Measurements from ENCODE around the gene MBP.

MBP gene

DNA sequence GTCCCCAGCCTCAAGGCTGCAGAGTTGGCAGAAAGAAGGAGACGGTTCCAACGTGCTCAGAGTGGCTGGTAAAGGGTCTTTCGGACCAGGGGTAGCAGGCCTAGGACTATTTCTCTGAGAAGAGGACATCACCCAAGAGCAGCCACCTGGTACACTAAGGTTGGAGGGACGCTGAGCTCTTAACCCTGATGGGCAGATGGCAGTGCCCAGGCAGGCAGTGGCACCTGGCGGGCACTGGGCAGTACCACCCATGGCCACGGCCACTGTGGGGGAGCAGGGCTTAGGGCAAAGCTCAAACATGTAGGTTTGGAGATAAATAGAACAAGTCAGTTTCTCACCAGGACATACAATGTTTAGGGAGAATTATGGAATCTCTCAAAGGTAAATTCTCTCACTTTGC, 53.5 kb downstream of the MBP start:
- no peak for DNase-seq

DNA sequence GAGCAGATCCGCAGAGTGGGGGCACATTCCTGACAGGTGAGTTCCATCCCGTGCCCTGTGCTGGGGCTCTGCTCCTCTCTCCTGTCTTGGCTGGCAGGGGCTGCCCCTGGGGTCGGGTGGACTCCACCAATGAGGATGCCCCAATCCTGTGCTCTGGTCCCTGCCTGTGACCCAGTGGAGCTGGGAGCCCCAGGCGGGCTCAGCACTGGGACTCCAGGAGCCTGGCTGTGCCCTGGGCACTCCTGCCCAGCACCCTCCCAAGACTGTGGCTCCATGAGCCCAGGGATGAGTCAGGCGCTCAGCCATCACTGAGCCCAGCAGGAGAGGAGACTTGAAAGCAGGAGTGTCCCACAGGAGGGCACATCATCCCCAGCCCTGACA, 53.9 kb downstream of the MBP start:
- DNase-seq: no peak

DNA sequence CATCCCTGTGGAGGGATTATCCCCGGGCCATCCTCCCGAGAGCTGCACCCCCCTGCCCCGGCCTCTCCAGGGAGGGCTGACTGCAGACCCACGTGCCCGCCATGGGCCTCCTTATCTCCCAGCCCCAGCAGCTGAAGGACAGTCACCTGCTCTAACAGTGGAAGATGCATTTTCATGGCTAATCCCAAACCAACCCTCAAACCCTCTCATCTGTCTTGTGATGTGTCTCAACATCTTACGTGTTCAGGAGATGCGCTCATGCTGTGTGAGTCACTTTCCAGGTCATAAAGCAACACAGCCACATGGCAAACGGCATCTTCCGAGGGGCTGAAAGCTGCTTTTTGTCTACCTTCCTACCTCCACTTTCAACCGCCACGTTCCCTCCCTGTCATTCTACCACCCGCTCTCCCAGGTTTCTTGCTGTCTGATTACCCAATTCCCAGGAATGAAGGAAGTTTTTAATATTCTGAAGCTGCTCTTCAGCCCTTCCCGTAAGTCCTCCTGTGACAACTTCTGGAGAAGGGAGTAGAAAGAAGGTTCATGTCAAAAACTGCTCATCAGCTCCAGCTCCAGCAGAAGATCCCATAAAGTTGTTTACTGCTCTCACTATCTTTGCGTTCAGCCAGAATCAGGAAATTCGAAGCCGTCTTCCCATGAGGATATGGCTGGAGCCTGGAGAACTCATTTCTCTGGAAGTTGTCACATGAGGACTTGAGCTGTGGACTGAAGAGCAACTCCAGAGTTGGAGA, 54.5 kb downstream of the MBP start:
- DNase-seq: no peak

DNA sequence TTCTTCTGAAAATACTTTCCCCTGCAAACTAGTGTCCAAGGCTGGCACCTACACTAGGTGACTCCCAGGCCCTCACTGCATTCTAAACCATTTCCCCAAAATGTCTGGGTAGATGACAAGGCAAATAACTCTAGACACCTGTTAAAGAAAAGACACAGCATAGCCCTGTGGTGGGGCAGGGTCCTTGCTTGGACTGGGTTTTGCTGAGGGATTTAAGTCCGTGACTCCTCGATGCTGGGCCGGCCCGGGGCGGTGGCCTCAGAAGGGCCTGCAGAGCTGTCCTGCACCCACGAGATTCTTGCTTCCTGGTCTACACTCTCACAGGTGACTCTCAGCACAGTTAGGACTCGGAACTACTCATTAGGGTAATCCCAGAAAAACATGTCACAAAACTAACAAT, 55.2 kb downstream of the MBP start:
- no peak for DNase-seq

DNA sequence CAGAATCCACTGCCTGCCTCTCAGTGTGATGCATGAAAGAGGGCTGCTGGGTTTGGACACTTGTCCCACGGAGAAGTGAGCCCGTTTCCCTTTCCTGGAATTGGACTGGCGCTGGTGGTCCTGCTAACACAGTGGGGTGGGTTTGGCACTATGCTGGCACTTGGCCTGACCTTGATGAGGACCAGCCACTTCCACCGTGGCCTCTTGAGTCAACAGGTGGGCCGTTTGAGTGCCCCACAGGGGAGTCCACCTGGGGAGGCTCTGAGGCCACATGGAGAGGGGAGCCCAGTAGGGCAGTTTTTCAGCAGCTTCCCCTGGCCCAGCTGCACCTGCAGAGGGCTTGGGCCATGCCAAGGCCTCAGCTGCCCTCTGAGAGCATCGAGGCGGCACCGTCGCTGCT, 56.5 kb downstream of the MBP start:
- no peak for DNase-seq

DNA sequence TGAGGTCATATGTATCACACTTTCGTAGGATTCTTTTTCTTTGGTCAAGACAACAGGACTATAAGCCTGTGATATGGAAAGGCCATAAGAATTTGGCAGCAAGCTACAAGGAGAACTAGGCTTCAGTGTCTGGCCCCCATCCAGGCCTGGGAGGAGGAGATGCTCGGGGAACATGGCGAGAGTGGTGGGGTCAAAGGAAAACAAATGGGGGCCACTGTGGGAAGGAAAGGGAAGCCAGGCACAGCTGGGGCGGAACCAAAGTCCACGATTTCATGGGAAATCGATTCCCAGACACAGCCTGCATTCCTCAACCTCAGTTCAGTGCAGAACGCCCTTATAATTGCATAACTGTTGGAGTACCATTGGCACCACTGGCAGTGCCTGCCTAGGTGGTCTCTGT, 58.2 kb downstream of the MBP start:
- DNase-seq: no peak

DNA sequence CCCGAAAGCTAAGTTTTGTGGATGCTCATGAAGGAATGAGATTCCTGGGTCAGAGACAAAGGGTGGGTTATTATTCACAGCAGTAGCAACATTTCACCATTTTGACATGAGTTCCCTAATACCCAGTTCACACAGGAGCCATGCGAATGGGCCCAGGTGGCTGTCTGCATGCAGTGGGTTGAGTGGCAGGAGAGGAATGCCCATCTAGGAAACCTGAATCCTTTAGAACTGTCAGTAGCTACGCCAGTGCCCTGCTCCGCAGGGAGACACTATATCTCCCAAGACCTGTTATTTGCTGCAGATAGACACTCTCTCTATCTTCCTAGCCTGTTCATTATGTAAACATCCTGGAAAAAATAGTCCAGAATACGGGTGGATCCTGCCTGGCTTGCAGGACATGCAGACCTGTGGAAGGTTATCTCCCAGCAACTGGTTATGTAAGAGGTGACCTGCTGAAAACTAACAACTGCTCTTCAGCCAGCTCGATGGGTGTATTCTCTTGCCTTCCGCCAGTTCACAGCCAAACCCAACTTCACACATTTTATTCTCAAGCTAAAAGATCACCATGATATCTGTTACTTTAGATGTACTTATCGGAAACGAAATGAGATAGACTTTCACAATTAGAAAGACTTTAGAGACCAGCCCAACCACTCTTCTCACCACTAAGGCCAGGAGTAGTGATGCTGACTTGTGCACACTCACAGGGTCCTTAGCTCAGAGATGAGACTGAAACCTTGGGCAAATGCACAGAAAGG, 59.1 kb downstream of the MBP start:
- no peak for DNase-seq

DNA sequence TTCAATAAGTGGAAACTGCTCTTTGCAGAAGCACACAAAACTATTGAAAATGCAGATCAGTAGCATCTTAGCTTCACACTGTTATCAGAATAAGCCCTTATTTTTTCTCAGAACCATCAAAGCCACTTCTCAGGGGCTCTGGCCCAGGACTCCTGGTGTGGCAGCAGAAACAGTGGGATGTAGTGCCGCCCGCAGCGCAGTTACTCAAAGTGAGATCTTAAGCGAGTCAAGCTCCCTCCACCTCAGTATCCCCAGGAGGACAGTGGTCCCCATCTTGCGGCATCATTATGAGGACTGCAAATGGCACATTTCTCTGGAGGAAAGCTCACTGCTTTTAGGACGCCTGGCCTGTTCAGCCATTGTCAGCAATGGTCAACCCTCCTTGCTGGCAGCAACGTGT, 60.0 kb downstream of the MBP start:
- no peak for DNase-seq

DNA sequence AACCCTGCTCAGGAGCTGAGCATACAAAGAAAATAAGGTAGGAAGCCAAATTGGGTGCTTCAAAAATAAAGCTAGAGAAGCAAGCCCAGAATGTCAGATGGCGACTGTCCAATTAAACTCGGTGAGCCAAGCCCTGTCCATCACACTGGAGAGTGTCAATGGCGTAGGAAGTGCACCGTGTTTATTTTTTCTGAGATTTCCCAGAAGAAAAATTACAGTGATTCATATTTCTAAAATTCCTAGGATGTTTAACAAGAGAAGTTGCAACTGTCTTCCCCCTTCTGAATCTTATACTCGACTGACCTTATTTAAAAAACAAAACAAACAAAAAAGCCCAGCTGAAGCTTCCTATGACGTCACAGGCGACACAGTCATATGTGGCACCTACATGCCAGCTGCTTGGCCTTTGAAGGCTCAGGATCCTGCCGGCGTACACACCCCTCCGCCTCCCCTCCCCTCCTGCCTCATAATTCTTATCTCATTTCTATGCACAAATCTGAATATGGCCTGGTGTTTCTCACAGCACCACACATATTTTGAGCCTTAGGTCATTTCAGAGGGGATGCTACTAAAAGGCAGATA, 60.8 kb downstream of the MBP start:
- no peak for DNase-seq

DNA sequence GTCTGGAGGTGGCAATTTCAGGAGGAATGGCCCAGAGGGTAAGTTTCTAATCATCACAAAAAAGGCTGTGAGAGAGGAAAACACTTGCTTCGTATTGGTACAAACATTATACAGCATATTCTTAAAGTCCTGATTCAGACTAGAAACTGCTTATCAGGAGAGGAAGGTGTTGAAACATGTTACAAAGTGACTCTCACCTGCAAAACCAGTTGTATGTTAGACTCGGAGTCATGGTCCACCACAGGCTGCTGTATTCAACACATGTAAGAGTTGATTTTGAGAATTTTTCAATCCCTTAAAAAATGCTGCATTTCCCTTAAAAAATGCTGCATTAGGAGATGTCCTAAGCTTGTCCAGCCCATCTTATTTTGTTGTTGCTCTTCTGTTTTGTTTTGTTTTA, 61.5 kb downstream of the MBP start:
- DNase-seq: no peak

DNA sequence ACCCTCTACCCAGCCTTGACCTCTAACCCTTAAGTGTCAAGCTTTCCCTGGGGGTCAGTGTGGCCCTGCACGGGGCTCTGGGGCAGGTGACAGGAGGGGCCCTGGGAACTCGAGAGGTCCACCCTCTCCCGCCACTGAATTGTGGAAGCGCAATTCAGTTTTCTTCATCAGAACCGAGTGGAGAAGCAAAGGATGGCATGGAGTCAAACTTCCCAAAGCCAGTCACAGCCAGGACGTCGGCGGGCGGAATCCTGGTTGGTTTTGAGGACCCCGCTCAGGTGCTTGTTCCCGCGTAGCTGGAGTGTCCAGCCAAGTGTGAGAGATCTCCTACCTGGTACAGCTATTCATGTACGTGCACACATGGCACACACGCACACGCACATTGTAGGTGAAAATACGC, 62.0 kb downstream of the MBP start:
- DNase-seq: no peak

DNA sequence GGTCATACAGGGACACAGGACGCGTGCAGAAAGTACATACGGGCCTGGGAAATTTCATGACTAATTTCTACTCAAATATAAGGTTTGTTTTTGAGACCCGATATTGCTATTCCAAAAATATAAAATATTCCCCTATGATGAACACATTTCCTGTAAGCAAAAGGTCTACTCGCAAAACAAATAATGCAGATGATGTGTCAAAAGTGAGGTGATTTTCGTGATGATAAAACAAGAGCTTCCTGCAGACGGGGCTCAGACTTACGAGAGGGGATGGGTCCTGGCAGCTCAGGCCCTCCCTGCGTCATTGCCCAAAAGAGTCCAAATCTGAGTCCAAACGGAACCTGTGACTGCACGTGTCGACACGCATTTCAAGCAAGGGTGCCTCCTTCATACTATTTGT, 62.7 kb downstream of the MBP start:
- DNase-seq: no peak

DNA sequence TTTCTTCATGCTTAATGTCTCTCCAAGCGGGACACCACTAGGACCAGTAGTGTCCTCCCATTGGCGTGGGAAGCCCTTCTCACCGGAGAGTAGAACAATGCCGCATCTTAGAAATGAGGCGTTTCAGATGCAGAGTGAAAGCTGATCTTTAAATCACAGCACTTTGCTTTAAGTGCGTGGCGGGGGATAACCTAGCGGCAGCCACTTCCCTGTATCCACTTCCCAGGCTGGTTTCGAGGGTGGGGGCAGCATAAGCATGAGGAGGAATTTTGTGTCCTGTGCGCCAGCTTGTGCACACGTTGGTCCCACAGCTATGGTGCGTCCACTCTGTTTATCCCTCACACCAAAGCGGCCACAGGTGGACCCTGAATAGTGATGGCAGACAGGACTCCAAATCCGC, 63.1 kb downstream of the MBP start:
- DNase-seq: no peak

DNA sequence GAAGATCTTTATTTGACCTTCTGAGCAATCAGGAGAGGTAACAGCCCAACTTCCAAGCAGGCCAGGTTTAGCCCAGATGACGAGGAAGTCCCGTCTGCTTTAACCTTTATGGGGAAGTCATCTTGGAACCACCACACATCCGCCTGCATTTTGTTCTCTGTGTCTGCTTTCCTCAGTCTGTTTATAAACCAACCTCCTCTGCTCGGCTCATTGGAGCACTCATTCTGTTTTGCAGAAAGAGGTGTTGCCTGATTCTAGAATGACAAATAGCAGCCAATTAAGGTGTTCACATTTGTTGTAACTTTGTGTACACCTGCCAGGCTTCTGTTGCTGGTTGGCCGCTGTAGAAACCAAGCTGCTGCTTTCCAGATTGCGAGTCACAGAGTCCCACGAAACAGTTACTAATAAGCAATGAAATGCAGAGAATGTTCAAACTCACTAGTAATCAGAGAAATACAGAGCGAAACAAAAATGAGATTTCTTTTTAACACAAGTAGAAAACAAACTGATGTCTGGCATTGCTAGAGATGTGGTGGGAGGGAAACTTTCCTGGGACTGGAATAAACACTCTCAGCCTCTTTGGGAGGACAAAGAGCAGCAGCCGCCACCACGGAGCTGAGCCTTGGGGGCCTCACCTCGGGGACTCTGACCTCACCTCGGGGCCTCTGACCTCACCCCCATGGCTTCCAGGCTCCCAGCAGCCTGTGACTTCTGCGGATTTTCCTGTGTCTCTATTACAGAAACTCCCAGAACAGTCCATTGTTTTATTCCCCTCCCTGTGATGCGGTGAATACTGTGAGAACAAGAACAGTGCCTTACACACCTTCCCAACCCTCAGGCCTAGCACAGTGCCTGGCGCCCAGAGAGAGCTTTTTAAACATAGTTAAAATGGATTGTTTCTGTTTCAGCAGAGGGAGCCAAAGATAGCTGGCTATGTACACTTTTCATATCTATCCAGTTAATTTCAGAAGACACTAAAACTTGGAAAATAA, 64.0 kb downstream of the MBP start:
- DNase-seq: no peak

DNA sequence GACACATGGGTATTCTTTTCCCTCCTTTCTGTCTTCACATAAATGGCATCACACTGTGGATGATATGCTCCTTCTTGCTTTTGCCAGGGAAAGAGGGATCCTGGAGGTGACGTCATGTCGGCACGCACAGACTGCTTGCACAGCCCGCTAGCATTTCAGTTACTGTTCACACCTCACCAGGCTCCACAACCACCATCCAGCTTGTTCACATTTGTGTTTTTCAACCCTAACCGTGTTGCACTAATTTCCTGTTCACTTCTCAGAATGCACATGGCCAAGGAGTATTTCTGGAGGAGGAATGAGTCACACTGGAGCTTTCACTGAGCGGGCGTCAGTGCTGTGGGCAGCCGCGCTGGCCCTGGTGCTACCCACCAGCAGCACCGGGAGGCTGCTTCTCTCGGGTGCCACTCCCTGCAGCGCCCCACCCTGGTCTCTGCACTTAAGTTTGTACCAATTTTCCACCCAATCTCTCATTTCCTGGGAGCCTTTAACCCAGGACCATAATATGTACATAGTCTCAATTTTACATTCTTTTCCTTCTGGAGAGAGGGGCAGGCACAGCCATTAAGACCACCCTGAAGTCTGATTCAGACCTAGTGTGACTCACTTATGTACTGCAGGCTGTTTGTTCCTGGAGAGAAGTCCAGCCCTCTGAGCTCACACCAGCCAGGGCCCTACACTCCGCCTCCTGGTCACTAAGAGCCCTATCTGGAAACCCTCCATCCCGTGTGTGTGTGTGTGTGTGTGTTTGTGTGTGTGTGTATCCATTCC, 65.1 kb downstream of the MBP start:
- DNase-seq: peak; percentile 66

DNA sequence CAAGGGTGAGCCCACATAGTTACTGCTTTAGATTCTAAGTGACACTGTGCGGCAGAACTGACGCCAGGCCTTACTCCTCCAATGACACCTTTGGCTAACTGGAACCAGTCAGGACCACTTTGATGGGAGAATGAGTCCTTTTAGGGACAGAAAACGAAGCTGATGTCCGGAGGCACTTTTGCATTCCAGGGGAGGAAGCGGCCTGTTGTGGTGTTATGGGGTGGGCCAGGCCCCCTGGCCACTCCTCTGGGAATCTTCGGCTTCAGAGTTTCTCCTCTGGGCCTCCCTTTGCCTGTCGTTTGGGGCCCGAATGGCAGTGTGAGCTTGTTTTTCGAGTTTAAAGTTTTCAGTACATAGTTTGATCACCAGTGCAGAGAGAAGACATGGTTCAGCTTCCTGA, 65.9 kb downstream of the MBP start:
- no peak for DNase-seq

DNA sequence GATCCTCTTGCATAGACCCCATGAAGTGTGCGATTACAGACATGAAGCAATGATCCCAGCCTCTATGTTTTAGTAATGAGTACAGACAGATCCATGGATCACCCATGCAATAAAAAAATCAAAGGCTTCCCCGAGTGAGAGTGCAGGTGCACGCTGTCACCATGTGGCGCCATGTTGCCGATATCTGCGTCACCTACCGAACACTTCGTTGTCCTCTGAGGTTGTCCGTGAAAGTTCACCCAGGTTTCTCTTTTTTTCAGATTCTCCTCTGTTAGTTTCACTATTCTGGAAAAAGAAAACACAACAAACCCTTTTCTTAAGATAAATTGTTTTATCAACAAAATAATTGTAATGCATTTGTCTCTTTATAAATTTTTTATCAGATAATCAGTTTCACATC, 66.5 kb downstream of the MBP start:
- no peak for DNase-seq

DNA sequence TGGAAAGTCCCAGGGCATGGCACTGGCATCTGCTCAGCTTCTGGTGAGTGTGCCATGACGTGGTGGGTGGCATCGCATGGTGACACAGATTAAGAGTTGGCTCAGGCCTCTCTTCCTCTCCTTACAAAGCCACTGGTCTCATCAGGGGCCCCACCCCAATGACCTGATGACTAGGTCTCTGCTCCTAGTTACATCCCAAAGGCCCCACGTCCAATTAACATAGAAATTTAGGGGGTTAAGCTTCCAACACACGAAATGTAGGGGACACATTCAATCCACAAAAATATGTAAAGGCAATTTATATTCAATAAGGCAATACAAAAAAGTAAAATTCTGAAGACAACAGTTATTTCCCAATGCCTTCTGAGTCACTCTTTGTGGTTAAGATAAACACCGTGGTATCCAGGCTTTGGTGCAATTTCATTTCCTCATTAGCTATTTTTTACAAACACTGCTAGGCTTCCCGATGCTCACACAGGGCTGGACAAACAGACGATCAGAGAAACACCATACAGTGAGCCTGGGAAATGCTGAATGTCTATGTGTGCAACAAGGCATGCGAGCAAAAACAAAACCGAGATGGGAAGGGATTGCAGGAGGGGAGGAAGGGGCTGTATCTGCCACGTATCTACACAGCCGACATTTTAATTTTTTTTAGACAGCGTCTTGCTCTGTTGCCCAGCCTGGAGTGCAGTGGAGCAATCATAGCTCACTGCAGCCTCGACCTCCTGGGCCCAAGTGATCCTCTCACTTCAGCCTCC, 67.2 kb downstream of the MBP start:
- no peak for DNase-seq

DNA sequence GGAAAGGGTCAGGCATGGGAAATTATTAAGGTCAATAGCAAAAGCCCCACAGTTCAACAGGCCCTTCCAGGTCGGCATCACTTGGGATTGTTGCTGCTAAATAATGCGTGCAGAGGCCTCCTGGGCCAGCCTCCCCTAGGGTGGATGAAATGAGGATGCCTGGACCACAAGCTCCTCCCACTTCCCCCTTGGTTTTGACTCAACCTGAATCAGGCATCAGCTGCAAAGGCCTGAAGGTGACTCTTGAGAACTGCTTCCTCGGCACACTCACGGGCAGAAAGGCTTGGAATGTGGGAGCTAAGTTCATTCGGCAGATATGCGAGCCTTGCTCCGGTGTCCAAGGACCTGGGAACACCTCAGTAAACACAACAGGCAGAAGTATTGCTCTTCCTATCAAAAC, 69.3 kb downstream of the MBP start:
- DNase-seq: no peak

DNA sequence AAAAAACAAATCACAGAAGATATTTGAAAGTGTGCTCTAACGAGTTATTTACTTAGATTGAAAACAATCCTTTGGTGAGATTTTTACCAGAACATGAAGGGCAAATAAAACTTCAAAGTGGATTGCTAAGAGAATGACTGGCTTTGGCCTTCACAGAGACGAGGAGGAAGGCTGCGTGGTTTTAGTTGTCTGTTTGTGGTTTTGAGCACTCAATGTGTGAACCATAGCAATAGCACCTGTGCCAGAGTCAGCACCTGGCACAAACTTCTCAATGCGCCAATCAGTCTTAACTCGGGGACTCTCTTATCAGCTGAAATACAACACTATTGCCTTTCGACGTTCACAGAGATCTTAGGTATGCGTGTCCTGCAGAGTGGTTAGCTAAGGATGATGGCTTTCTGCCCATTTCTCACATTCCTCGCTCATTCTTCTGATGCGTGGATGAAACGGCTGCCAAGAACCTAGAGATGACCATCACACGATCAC, 70.0 kb downstream of the MBP start:
- DNase-seq: no peak

DNA sequence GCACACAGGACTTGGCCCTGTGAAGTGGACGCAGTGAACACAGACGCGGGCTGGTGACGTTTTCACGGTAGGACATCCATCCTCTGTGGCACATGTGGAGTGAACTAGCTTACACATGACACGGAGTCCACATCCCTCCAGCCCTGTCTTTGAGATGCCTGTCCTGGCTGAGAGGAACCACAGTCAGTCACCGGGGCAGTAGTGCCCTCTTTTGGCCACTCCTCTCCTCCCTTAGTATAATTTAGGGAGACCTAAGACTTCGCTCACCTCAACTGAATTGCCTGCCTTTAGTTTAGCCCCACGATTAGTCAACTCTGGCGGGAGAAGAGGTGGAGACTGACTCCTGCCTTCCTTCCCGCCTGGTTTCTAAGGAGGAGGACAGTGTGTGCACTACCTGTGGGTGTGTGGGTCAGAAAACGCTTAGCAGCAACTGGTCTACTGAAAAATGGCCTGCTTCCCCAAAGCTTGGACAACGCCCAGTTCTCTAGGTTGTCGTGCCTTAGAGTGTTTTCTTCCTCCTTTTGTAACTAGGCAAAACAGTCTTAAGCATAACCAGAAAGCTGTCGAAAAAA, 70.6 kb downstream of the MBP start:
- DNase-seq: no peak

Data from femur (tissue), 1 donor.